ENCODE results near the gene PLSCR1.

Gene PLSCR1

GRCh38 chr3:146473726-146474125 is 70.7 kb downstream of the PLSCR1 start:
- DNase-seq (ENCODE audit: low read depth in 2 of 2), result peak in 1 of 2 donors; percentile 43
- H3K4me3 ChIP-seq (replicated peaks in 1 of 2; ENCODE audit: low read depth in 2 of 2, low read length in 2 of 2), result no peak overlapping the region
- TF ChIP-seq CTCF (IDR thresholded peaks at IDR 0.05; ENCODE audit: low read depth, low read length), result no peak

- peak in 1 of 2 donors; percentile 17 for DNase-seq (ENCODE audit: low read depth in 2 of 2)
- TF ChIP-seq CTCF (IDR thresholded peaks at IDR 0.05; ENCODE audit: low read depth, low read length), result no peak
- no peak overlapping the region for H3K4me3 ChIP-seq (replicated peaks in 1 of 2; ENCODE audit: low read depth in 2 of 2, low read length in 2 of 2)
Observed at GRCh38 chr3:146472611-146473010, 71.8 kb downstream of the PLSCR1 start.

GRCh38 chr3:146471012-146471411 is 73.4 kb downstream of the PLSCR1 start:
- no peak for TF ChIP-seq CTCF (IDR thresholded peaks at IDR 0.05; ENCODE audit: low read depth, low read length)
- H3K4me3 ChIP-seq (replicated peaks in 1 of 2; ENCODE audit: low read depth in 2 of 2, low read length in 2 of 2), result no peak overlapping the region
- DNase-seq (ENCODE audit: low read depth in 2 of 2), result no peak

- no peak for TF ChIP-seq CTCF (IDR thresholded peaks at IDR 0.05; ENCODE audit: low read depth, low read length)
- H3K4me3 ChIP-seq (replicated peaks in 1 of 2; ENCODE audit: low read depth in 2 of 2, low read length in 2 of 2), result no peak overlapping the region
- DNase-seq (ENCODE audit: low read depth in 2 of 2), result no peak
Observed at GRCh38 chr3:146470425-146470990, 73.9 kb downstream of the PLSCR1 start.

GRCh38 chr3:146469150-146470017 is 75.0 kb downstream of the PLSCR1 start, which contains the start of gene PLSCR2:
TSS of gene PLSCR2 (minus strand) at chr3:146469561. CDS start at chr3:146459904, 9,657 bp downstream.
- peak within 1 kb of the TSS; percentile 21 to 59 for H3K4me3 ChIP-seq (replicated peaks in 1 of 2; ENCODE audit: low read depth in 2 of 2, low read length in 2 of 2)
- peak; percentile 23 to 24 for DNase-seq (ENCODE audit: low read depth in 2 of 2)
- TF ChIP-seq CTCF (IDR thresholded peaks at IDR 0.05; ENCODE audit: low read depth, low read length), result no peak

- H3K4me3 ChIP-seq (replicated peaks in 1 of 2; ENCODE audit: low read depth in 2 of 2, low read length in 2 of 2), result peak overlapping the region in 1 of 2 donors; percentile 14
- no peak for TF ChIP-seq CTCF (IDR thresholded peaks at IDR 0.05; ENCODE audit: low read depth, low read length)
- DNase-seq (ENCODE audit: low read depth in 2 of 2), result peak; percentile 21 to 78
Observed at GRCh38 chr3:146468671-146469149, 75.7 kb downstream of the PLSCR1 start.

Measured in cardiac fibroblast (primary cell).